AG09319 (cell line): Measurements from ENCODE around the gene ZDHHC4.

Experiments used
- DNase-seq: peaks from one replicate; pipeline ENCODE4 v3.0.0-alpha.2; 2010; ENCODE audit warnings: low read depth; ENCODE audit errors: extremely low read depth
- TF ChIP-seq, protein P1 (sequence below): IDR thresholded peaks from 2 replicates; pipeline ENCODE4 v1.5.1; 2011; ENCODE audit warnings: low read depth, mild to moderate bottlenecking, inconsistent platforms, low read length, moderate library complexity

The ZDHHC4 gene

DNA sequence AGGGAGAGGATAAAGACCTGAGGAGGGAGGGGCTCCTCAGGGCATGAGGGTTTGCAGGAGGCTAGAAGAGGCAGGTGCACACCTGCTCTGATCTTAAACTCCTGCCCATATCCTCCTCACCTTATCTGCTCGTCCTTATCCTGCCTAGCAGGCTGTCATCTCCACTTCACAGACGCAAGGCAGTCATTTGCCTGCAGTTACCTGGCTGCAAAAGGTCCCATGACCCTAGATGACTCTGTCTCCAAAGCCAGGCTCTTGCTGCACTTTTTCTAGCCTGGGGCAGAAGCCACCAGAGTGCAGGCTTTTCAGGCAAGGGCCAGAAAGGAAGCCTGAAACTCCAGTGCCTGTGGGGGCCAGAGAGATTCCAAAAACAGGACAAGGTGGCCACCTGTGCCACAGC is 36.5 kb downstream of the ZDHHC4 start:
- DNase-seq = no peak
- TF ChIP-seq, protein P1, sequence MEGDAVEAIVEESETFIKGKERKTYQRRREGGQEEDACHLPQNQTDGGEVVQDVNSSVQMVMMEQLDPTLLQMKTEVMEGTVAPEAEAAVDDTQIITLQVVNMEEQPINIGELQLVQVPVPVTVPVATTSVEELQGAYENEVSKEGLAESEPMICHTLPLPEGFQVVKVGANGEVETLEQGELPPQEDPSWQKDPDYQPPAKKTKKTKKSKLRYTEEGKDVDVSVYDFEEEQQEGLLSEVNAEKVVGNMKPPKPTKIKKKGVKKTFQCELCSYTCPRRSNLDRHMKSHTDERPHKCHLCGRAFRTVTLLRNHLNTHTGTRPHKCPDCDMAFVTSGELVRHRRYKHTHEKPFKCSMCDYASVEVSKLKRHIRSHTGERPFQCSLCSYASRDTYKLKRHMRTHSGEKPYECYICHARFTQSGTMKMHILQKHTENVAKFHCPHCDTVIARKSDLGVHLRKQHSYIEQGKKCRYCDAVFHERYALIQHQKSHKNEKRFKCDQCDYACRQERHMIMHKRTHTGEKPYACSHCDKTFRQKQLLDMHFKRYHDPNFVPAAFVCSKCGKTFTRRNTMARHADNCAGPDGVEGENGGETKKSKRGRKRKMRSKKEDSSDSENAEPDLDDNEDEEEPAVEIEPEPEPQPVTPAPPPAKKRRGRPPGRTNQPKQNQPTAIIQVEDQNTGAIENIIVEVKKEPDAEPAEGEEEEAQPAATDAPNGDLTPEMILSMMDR = no peak

DNA sequence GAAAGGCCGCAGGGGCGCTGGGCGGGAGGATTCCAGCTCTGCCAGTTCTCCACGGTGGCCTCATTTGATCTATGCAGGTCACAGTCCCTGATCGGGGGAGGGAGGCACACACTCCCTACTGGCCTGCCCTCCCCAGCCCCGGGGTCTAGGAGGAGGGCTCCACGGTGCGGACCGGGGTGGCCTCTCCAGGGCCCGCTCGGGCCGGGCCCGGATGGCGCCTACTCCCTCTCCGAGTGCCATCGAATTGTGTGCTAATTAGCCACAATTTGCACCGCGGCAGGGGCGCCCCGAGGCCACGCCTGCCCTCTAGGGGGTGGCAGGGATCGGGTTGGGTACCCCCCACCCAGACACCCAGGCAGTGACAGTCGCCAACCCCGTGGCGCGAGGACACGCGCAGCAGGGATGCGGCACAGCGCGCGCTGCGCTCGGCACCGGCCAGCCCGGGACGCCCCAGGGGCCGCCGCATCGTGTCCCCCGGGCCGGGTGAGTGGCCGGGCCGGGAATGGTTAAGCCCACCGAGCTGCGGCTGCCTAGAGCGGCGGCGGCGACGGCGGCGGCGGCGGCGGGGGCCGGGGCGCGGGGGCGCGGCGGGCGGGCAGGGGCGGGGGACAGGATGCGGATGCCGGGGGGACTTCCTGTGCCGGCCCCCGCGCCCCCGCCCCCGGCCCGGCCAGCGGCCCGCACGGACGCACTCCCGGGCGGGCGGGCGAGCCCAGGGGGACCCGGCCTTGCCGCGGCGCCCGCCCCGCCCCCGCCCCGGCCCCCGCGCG is 37.9 kb downstream of the ZDHHC4 start, which contains the start of gene ZNF853:
Gene ZNF853, plus strand, starts transcription at position 658 of the 770 bp plus-strand sequence. CDS start 565 bp downstream, outside the sequence.
- DNase-seq = no peak
- TF ChIP-seq, protein P1 = no peak

DNA sequence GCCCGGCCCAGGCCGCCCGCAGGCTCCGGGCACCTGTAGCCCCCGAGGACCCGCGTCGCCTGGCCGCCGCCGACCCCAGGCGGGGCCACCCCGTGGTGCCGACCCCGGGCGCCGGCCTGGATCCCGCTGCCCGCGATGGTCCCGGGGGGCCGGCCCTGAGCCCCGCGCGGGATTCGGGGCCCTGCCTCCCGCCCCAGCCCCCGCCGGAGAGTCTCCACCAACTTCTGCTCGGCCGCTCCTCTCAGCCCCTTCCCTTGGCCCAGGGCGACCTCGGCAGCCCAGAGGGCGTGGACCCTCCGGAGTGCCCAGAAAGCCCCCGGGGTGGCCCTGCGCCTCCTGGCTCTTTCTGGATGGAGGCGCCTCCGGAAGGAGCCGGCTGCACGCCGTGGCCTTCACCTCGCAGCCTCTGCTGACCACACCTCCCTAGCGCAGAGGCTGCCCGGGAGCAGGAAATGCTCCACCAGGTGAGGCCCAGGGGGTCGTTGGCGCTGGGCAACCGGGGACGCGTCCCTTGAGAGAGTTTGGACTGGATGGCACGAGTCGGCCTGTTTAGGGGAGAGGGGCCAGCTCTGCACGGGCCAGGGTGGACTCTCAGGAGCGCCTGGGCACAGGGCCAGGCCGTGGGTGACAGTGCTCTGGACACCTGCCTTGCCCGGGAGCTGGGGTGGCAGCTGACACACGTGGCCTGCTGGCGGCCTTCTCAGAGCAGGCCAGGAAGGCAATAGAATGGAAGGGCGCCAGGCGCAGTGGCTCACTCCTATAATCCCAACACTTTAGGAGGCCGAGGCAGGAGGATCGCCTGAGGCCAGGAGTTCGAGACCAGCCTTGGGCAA is 38.7 kb downstream of the ZDHHC4 start:
- TF ChIP-seq, protein P1 = no peak
- no peak for DNase-seq

DNA sequence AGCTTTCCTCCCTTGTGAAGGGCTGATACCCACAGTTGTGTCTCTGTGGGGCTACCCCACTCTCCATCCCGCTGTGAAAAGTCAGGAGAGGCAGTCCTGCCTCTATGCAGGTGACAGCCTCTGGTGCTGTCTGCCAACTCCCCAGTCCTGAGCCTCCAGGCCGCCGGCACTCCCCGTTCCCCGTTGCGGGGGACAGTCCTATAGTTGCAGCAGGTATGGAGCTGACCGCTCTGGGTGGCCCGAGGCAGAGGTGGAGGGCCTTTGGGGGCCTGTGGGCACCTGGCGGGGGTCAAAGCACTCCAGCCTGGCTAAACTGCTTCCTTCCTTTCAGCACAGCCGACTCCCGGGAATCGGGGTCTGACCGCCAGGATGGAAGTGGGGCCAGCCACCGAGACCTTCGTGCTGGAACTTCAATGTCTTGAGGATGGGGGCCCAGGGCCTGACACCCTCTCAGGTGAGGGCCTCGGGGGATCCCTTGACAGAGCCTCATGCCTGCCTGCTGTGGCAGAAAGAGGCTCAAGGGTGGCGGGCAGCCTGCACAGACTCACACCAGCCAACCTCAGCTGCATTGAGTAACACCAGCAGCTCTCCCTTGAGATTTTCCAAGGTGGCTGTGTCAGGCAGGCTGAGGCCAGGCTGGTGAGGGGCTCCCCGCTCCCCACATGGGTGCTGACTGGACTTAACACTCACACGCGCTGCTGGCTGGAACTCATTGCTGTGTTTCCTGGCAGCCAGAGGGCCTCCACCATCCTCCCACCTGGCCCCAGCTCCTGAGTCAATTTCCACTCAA is 39.8 kb downstream of the ZDHHC4 start:
- TF ChIP-seq, protein P1 = no peak
- no peak for DNase-seq

DNA sequence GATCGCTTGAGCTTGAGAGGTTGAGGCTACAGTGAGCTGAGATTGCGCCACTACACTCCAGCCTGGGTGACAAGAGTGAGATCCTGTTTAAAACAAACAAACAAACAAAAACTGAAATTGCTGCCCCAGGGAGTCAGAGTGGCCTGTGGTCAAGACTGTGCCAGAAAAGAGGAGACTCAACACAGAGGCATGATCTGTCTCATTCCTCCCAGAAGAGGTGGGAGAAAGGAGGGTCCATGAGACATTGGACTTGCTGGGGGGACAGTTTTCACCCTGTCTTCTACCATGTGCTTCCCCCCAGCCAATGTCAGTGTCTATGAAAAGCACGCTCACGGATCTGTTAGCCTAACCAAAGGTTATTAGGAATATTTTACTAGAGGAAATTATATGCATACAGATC is 41.4 kb downstream of the ZDHHC4 start:
- TF ChIP-seq, protein P1 = no peak
- no peak for DNase-seq

DNA sequence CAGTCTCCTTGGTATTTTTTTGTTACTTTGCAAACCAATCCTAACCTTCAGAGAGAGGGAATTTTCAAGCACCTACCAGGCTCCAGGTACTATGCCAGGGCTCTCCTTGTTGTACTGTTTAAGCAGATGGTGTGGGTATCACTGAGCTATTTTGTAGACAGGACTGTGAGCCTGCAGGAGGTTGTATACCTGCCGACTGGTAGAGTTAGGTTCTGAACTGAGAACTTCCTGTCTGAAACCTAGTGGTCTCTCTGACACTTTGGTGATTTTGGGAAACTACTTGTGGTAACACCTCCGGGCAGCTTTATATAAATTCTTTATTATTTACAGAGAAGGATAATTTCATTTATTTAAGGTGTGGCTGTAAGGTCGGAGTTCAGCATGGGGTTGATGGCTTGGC is 42.7 kb downstream of the ZDHHC4 start:
- DNase-seq = no peak
- TF ChIP-seq, protein P1 = no peak
